ENCODE measurements around the gene ZBTB24. TPM values are rescaled to one million over a fixed set of nuclear protein-coding genes. Genes with fewer than 3 reads are reported as not detected.

The ZBTB24 gene
- total RNA-seq, 1 experiment from 2014 or later = 27.3 TPM

DNA sequence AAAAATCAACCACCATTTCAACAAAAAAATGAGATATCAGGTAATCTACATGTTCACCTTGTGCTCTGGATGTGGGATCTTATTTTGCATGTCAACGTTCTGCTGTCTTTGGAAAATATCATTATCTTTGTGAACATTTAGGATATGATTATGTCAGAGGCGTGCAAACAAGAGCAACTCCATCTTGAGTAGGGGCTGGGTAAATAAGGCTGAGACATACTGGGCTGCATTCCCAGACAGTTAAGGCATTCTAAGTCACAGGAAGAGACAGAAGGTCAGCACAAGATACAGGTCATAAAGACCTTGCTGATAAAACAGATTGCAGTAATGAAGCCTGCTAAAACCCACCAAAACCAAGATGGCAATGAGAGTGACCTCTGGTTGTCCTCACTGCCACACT, 28.8 kb upstream of the ZBTB24 start:
- H3K27me3 ChIP-seq (ENCODE audit: insufficient read depth, low read length) = no peaks in the 10 kb centered on the region
- H2AK5ac ChIP-seq (ENCODE audit: insufficient read length, low read length) = no peak overlapping the region
- H3K27ac Mint-ChIP-seq = no peak overlapping the region; a peak in 1 of 7 replicates
- TF ChIP-seq, protein P1, sequence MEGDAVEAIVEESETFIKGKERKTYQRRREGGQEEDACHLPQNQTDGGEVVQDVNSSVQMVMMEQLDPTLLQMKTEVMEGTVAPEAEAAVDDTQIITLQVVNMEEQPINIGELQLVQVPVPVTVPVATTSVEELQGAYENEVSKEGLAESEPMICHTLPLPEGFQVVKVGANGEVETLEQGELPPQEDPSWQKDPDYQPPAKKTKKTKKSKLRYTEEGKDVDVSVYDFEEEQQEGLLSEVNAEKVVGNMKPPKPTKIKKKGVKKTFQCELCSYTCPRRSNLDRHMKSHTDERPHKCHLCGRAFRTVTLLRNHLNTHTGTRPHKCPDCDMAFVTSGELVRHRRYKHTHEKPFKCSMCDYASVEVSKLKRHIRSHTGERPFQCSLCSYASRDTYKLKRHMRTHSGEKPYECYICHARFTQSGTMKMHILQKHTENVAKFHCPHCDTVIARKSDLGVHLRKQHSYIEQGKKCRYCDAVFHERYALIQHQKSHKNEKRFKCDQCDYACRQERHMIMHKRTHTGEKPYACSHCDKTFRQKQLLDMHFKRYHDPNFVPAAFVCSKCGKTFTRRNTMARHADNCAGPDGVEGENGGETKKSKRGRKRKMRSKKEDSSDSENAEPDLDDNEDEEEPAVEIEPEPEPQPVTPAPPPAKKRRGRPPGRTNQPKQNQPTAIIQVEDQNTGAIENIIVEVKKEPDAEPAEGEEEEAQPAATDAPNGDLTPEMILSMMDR (conservative IDR thresholded peaks at IDR 0.05) = no peak
- no CpG with 5 or more reads among the region's 2 CpGs for WGBS (ENCODE audit: extremely low coverage, insufficient read length, low lambda C conversion rate)
- no peaks in the 10 kb centered on the region for H3K27me3 Mint-ChIP-seq (ENCODE audit: low read depth)
- no peaks in the 10 kb centered on the region for H3K79me1 ChIP-seq (ENCODE audit: insufficient read depth, low read depth, low read length, poor library complexity, severe bottlenecking)
- no peak overlapping the region for H3K4me2 ChIP-seq (ENCODE audit: insufficient read depth, insufficient read length, low read length)
- no peak overlapping the region for H2BK5ac ChIP-seq (ENCODE audit: insufficient read length, low read length)
- H4K5ac ChIP-seq (ENCODE audit: insufficient read length, low read depth, low read length) = no peak overlapping the region
- H2BK12ac ChIP-seq (ENCODE audit: insufficient read length, low read depth, low read length) = no peak overlapping the region
- H4K8ac ChIP-seq (replicated peaks; ENCODE audit: insufficient read length, low read depth, low read length) = no peak overlapping the region
- H3K4ac ChIP-seq (ENCODE audit: low read depth, low read length) = no peak overlapping the region
- H3K9me3 Mint-ChIP-seq = peaks cover 28 to 42% of the 10 kb centered on the region in 2 experiments
- peaks cover 12% of the 10 kb centered on the region for H3K9me3 ChIP-seq (ENCODE audit: control insufficient read depth, low read depth, low read length)
- DNase-seq = no peak
- H2BK120ac ChIP-seq (ENCODE audit: low read depth, low read length, poor library complexity, severe bottlenecking) = no peak overlapping the region
- no peak overlapping the region for H2BK15ac ChIP-seq (ENCODE audit: low read depth, low read length)
- H3T11ph ChIP-seq (ENCODE audit: low read length) = no peak overlapping the region
- peaks cover 13 to 57% (median 18%) of the 10 kb centered on the region in 3 experiments for H3K36me3 Mint-ChIP-seq (ENCODE audit: insufficient read depth in 1 of 3, low read depth in 3 of 3)
- H2AFZ ChIP-seq (ENCODE audit: low read length) = no peak overlapping the region
- H3K79me2 ChIP-seq (ENCODE audit: insufficient read depth, low read length) = no peaks in the 10 kb centered on the region
- H3K23ac ChIP-seq (ENCODE audit: insufficient read length, low read depth, low read length) = no peak overlapping the region
- H3K4me1 Mint-ChIP-seq = peaks cover 50 to 56% of the 10 kb centered on the region in 2 experiments
- no peak overlapping the region for H3K18ac ChIP-seq (ENCODE audit: insufficient read length, low read depth, low read length)
- H3K4me3 Mint-ChIP-seq = no peak overlapping the region
- H3K56ac ChIP-seq (ENCODE audit: insufficient read length, low read depth, low read length) = no peak overlapping the region
- no peaks in the 10 kb centered on the region for H4K20me1 ChIP-seq (ENCODE audit: control insufficient read depth, insufficient read depth, insufficient read length)
- no peak overlapping the region for H3K27ac ChIP-seq (ENCODE audit: insufficient read length, low read depth, low read length)
- no peak overlapping the region for H4K91ac ChIP-seq (ENCODE audit: insufficient read length, low read depth, low read length)
- H2BK20ac ChIP-seq (ENCODE audit: low read depth, low read length, poor library complexity, severe bottlenecking) = no peak overlapping the region
- H3K4me1 ChIP-seq (ENCODE audit: insufficient read depth, low read length) = no peaks in the 10 kb centered on the region; the same call in 1 of the 2 replicates
- no peaks in the 10 kb centered on the region for H3K23me2 ChIP-seq (ENCODE audit: insufficient read length, low read depth, low read length, poor library complexity, severe bottlenecking)
- no peak overlapping the region for H3K14ac ChIP-seq (ENCODE audit: insufficient read depth, low read length)
- no peak overlapping the region for H3K9ac ChIP-seq (ENCODE audit: extremely low read depth, insufficient read length, low read length)

Measured in H9 (cell line).